H9 (cell line): Measurements from ENCODE around the gene NINL. TPM values are rescaled to one million over a fixed set of nuclear protein-coding genes. Genes with fewer than 3 reads are reported as not detected.

ENCODE experiments used
- DNase-seq: peaks from one replicate; pipeline ENCODE4 v3.0.0-alpha.2; 2017
- H2AFZ ChIP-seq: one replicate; pipeline ENCODE4 v1.6.1; 2013; ENCODE audit warnings: mild to moderate bottlenecking, low read length, control low read depth, moderate library complexity
- H2AK5ac ChIP-seq: 2 replicates; pipeline ENCODE4 v1.6.1; 2013; ENCODE audit warnings: low read length, control low read depth, mixed read lengths; ENCODE audit not compliant: insufficient read length
- H2BK120ac ChIP-seq: one replicate; pipeline ENCODE4 v1.6.1; 2013; ENCODE audit warnings: low read depth, mild to moderate bottlenecking, low read length, control low read depth, inconsistent platforms; ENCODE audit not compliant: poor library complexity, severe bottlenecking
- H2BK12ac ChIP-seq: 2 replicates; pipeline ENCODE4 v1.6.1; 2013; ENCODE audit warnings: low read length, control low read depth, mixed read lengths, low read depth; ENCODE audit not compliant: insufficient read length
- H2BK15ac ChIP-seq: 2 replicates; pipeline ENCODE4 v1.6.1; 2013; ENCODE audit warnings: low read depth, low read length, control low read depth
- H2BK20ac ChIP-seq: one replicate; pipeline ENCODE4 v1.6.1; 2013; ENCODE audit warnings: low read depth, mild to moderate bottlenecking, low read length, control low read depth, inconsistent platforms; ENCODE audit not compliant: poor library complexity, severe bottlenecking
- H2BK5ac ChIP-seq: 2 replicates; pipeline ENCODE4 v1.6.1; 2013; ENCODE audit warnings: low read length, control low read depth, mixed read lengths; ENCODE audit not compliant: insufficient read length
- H3K14ac ChIP-seq: 2 replicates; pipeline ENCODE4 v1.6.1; 2013; ENCODE audit warnings: low read length, control low read depth; ENCODE audit not compliant: insufficient read depth
- H3K18ac ChIP-seq: 2 replicates; pipeline ENCODE4 v1.6.1; 2013; ENCODE audit warnings: low read depth, mild to moderate bottlenecking, mixed read lengths, low read length, control low read depth; ENCODE audit not compliant: insufficient read length
- H3K23ac ChIP-seq: 2 replicates; pipeline ENCODE4 v1.6.1; 2013; ENCODE audit warnings: low read length, control low read depth, mixed read lengths, low read depth; ENCODE audit not compliant: insufficient read length
- H3K23me2 ChIP-seq: 2 replicates; pipeline ENCODE4 v1.6.1; 2013; ENCODE audit warnings: low read depth, mild to moderate bottlenecking, mixed read lengths, low read length, control low read depth; ENCODE audit not compliant: insufficient read length, poor library complexity, severe bottlenecking
- H3K27ac ChIP-seq: 2 replicates; pipeline ENCODE4 v1.5.1; 2013; ENCODE audit warnings: low read length, control low read depth, mixed read lengths, low read depth; ENCODE audit not compliant: insufficient read length
- H3K27me3 ChIP-seq: 2 replicates; pipeline ENCODE4 v1.6.1; 2013; ENCODE audit warnings: low read length, control low read depth, inconsistent platforms; ENCODE audit not compliant: insufficient read depth
- H3K4ac ChIP-seq: 2 replicates; pipeline ENCODE4 v1.6.1; 2013; ENCODE audit warnings: low read depth, mild to moderate bottlenecking, control low read depth, inconsistent platforms, low read length, moderate library complexity
- H3K4me1 ChIP-seq: 2 replicates; pipeline ENCODE4 v1.6.1; 2013; ENCODE audit warnings: low read length, control low read depth, inconsistent platforms; ENCODE audit not compliant: insufficient read depth
- H3K4me2 ChIP-seq: 2 replicates; pipeline ENCODE4 v1.6.1; 2013; ENCODE audit warnings: low read length, control low read depth, mixed read lengths; ENCODE audit not compliant: insufficient read length, insufficient read depth
- H3K56ac ChIP-seq: 2 replicates; pipeline ENCODE4 v1.6.1; 2013; ENCODE audit warnings: low read depth, mild to moderate bottlenecking, mixed read lengths, low read length, control low read depth; ENCODE audit not compliant: insufficient read length
- H3K79me1 ChIP-seq: 2 replicates; pipeline ENCODE4 v1.6.1; 2013; ENCODE audit warnings: low read depth, mild to moderate bottlenecking, moderate library complexity, low read length, control low read depth, inconsistent platforms; ENCODE audit not compliant: insufficient read depth, poor library complexity, severe bottlenecking
- H3K79me2 ChIP-seq: 2 replicates; pipeline ENCODE4 v1.6.1; 2013; ENCODE audit warnings: low read length, control low read depth, inconsistent platforms; ENCODE audit not compliant: insufficient read depth
- H3K9ac ChIP-seq: 2 replicates; pipeline ENCODE4 v1.6.1; 2013; ENCODE audit warnings: low read length, control low read depth, mixed read lengths; ENCODE audit not compliant: insufficient read length; ENCODE audit errors: extremely low read depth
- H3K9me3 ChIP-seq: one replicate; pipeline ENCODE4 v1.6.1; 2013; ENCODE audit warnings: low read depth, low read length, inconsistent platforms; ENCODE audit not compliant: control insufficient read depth
- H3T11ph ChIP-seq: one replicate; pipeline ENCODE4 v1.6.1; 2013; ENCODE audit warnings: mild to moderate bottlenecking, low read length, control low read depth, inconsistent platforms
- H4K20me1 ChIP-seq: one replicate; pipeline ENCODE4 v1.6.1; 2013; ENCODE audit not compliant: control insufficient read depth, insufficient read length, insufficient read depth
- H4K5ac ChIP-seq: 2 replicates; pipeline ENCODE4 v1.6.1; 2013; ENCODE audit warnings: low read depth, mild to moderate bottlenecking, mixed read lengths, low read length, control low read depth; ENCODE audit not compliant: insufficient read length
- H4K8ac ChIP-seq: replicated peaks from 2 replicates; pipeline ENCODE4 v1.6.1; 2013; ENCODE audit warnings: low read length, control low read depth, mixed read lengths, low read depth; ENCODE audit not compliant: insufficient read length
- H4K91ac ChIP-seq: 2 replicates; pipeline ENCODE4 v1.6.1; 2013; ENCODE audit warnings: low read depth, mild to moderate bottlenecking, moderate library complexity, mixed read lengths, low read length, control low read depth; ENCODE audit not compliant: insufficient read length
- H3K27ac Mint-ChIP-seq, 3 experiments: 2 replicates in 2 of 3; 3 replicates in 1 of 3; pipeline ENCODE4 v1.8.0; 2020 to 2021; ENCODE audit warnings: mixed read lengths in 3 of 3, mild to moderate bottlenecking in 1 of 3, moderate library complexity in 1 of 3
- H3K27me3 Mint-ChIP-seq: 2 replicates; pipeline ENCODE4 v1.8.0; 2021; ENCODE audit warnings: low read depth, mild to moderate bottlenecking, moderate library complexity, mixed read lengths
- H3K36me3 Mint-ChIP-seq, 3 experiments: 2 replicates in 2 of 3; 3 replicates in 1 of 3; pipeline ENCODE4 v1.8.0; 2020 to 2021; ENCODE audit warnings: low read depth in 3 of 3, mixed read lengths in 3 of 3; ENCODE audit not compliant: insufficient read depth in 1 of 3
- H3K4me1 Mint-ChIP-seq, 2 experiments: 2 replicates each; pipeline ENCODE4 v1.8.0; 2020; ENCODE audit warnings: mixed read lengths in 2 of 2
- H3K4me3 Mint-ChIP-seq, 2 experiments: 2 replicates in 1 of 2; 3 replicates in 1 of 2; pipeline ENCODE4 v1.8.0; 2020 to 2021; ENCODE audit warnings: mild to moderate bottlenecking in 2 of 2, mixed read lengths in 2 of 2, moderate library complexity in 1 of 2
- H3K9me3 Mint-ChIP-seq, 2 experiments: 2 replicates in 1 of 2; 3 replicates in 1 of 2; pipeline ENCODE4 v1.8.0; 2020; ENCODE audit warnings: mild to moderate bottlenecking in 2 of 2, mixed read lengths in 2 of 2, moderate library complexity in 1 of 2
- CTCF ChIP-seq: fragments of 200-600 bp; sonication (generic); conservative IDR thresholded peaks from 3 replicates; pipeline ENCODE4 v1.8.0; 2021; ENCODE audit warnings: antibody characterized with exemption, mild to moderate bottlenecking
- WGBS: extraction: QIAGEN DNeasy Blood & Tissue Kit; methylation state at CpG from one replicate; pipeline ENCODE4 v1.1.7; 2013; ENCODE audit warnings: missing lambda C conversion rate, low lambda C conversion rate, mixed read lengths; ENCODE audit not compliant: insufficient read length; ENCODE audit errors: extremely low coverage; 5-methylcytosine and 5-hydroxymethylcytosine counted together
- total RNA-seq: library from RNA; stranded (reverse); gene quantifications from 2 replicates; pipeline ENCODE4 v1.2.1, GENCODE V29; 2021

The NINL gene
- total RNA-seq, 1 experiment from 2014 or later = 34.3 TPM

GRCh38 chr20:25605148-25605547 lies 19.8 kb upstream of the NINL start:
- Histone ChIP-seq H4K5ac (no peak overlapping the region), H3K18ac (no peak overlapping the region), H2AK5ac (no peak overlapping the region), H3K27ac (no peak overlapping the region), H3K4me1 (peaks cover 2% of the 10 kb centered on the region; the same call in 1 of the 2 replicates), H3T11ph (no peak overlapping the region), H4K20me1 (no peaks in the 10 kb centered on the region), H3K23me2 (no peaks in the 10 kb centered on the region), H3K27me3 (no peaks in the 10 kb centered on the region), H3K56ac (no peak overlapping the region), H2AFZ (no peak overlapping the region), H3K9ac (no peak overlapping the region), H2BK5ac (no peak overlapping the region), H4K8ac (no peak overlapping the region), H3K4me2 (no peak overlapping the region), H2BK12ac (no peak overlapping the region), H3K4ac (no peak overlapping the region), H3K23ac (no peak overlapping the region), H2BK15ac (no peak overlapping the region), H2BK120ac (no peak overlapping the region), H4K91ac (no peak overlapping the region), H2BK20ac (no peak overlapping the region), H3K79me1 (no peaks in the 10 kb centered on the region), H3K14ac (no peak overlapping the region), H3K9me3 (no peaks in the 10 kb centered on the region), H3K79me2 (no peaks in the 10 kb centered on the region)
- no peaks in the 10 kb centered on the region; a peak in 1 of 5 replicates for H3K9me3 Mint-ChIP-seq
- DNase-seq = no peak
- no peak for TF ChIP-seq CTCF
- WGBS = no CpG with 5 or more reads among the region's 7 CpGs
- no peaks in the 10 kb centered on the region for H3K36me3 Mint-ChIP-seq
- peaks cover 1% of the 10 kb centered on the region; the same call in 1 of the 2 replicates for H3K27me3 Mint-ChIP-seq
- H3K4me3 Mint-ChIP-seq = no peak overlapping the region
- H3K4me1 Mint-ChIP-seq = peaks cover 5 to 6% of the 10 kb centered on the region in 2 experiments; a peak in 3 of 4 replicates
- H3K27ac Mint-ChIP-seq = no peak overlapping the region
